Mesendoderm (in vitro differentiated cells): ENCODE data around the gene PPIF.
"Not testable (repeated sequence)": the region's sequence is repeated elsewhere in the genome, so short reads cannot be mapped to it uniquely, and the experiment has no call there.

Experiments
- DNase-seq: peaks from one replicate; pipeline ENCODE4 v3.0.0; 2013
- H2AK5ac ChIP-seq: 2 replicates; pipeline ENCODE4 v1.6.1; 2013; ENCODE audit warnings: low read length, inconsistent platforms
- H2BK120ac ChIP-seq: 2 replicates; pipeline ENCODE4 v1.6.1; 2013; ENCODE audit warnings: low read depth, mild to moderate bottlenecking, low read length, moderate library complexity, mixed read lengths
- H2BK15ac ChIP-seq: replicated peaks from 2 replicates; pipeline ENCODE4 v1.6.1; 2013; ENCODE audit warnings: low read depth, mild to moderate bottlenecking, moderate library complexity
- H2BK5ac ChIP-seq: 2 replicates; pipeline ENCODE4 v1.6.1; 2013; ENCODE audit warnings: low read length, inconsistent platforms
- H3K18ac ChIP-seq: 2 replicates; pipeline ENCODE4 v1.6.1; 2013; ENCODE audit warnings: mild to moderate bottlenecking, low read length, mixed read lengths
- H3K23ac ChIP-seq: one replicate; pipeline ENCODE4 v1.6.1; 2013; ENCODE audit warnings: low read length
- H3K27ac ChIP-seq: 2 replicates; pipeline ENCODE4 v1.5.1; 2013; ENCODE audit warnings: low read depth, mild to moderate bottlenecking, inconsistent platforms, low read length, moderate library complexity
- H3K27me3 ChIP-seq: 2 replicates; pipeline ENCODE4 v1.6.1; 2013; ENCODE audit warnings: low read length, control low read depth, mild to moderate bottlenecking, inconsistent platforms; ENCODE audit not compliant: insufficient read depth, poor library complexity
- H3K36me3 ChIP-seq: 2 replicates; pipeline ENCODE4 v1.6.1; 2013; ENCODE audit warnings: low read length, inconsistent platforms; ENCODE audit not compliant: control insufficient read depth, insufficient read depth
- H3K4ac ChIP-seq: one replicate; pipeline ENCODE4 v1.6.1; 2013; ENCODE audit warnings: low read depth, mild to moderate bottlenecking, low read length, moderate library complexity
- H3K4me1 ChIP-seq: 2 replicates; pipeline ENCODE4 v1.6.1; 2013; ENCODE audit warnings: low read depth, low read length, inconsistent platforms; ENCODE audit not compliant: control insufficient read depth
- H3K4me2 ChIP-seq: 2 replicates; pipeline ENCODE4 v1.6.1; 2013; ENCODE audit warnings: low read length
- H3K4me3 ChIP-seq: 2 replicates; pipeline ENCODE4 v1.5.1; 2013; ENCODE audit warnings: mild to moderate bottlenecking, low read length
- H3K56ac ChIP-seq: one replicate; pipeline ENCODE4 v1.6.1; 2013; ENCODE audit warnings: low read length
- H3K79me1 ChIP-seq: 2 replicates; pipeline ENCODE4 v1.6.1; 2013; ENCODE audit warnings: low read length, inconsistent platforms
- H3K79me2 ChIP-seq: 2 replicates; pipeline ENCODE4 v1.6.1; 2013; ENCODE audit warnings: mild to moderate bottlenecking, low read length; ENCODE audit not compliant: control insufficient read depth, insufficient read depth
- H3K9ac ChIP-seq: 2 replicates; pipeline ENCODE4 v1.6.1; 2013; ENCODE audit warnings: low read length, inconsistent platforms
- H4K5ac ChIP-seq: one replicate; pipeline ENCODE4 v1.6.1; 2013; ENCODE audit warnings: low read length
- H4K8ac ChIP-seq: one replicate; pipeline ENCODE4 v1.6.1; 2013; ENCODE audit warnings: low read depth, mild to moderate bottlenecking, control low read depth, low read length, moderate library complexity
- WGBS: extraction: QIAGEN DNeasy Blood & Tissue Kit; methylation state at CpG from one replicate; pipeline ENCODE4 v1.1.7; 2013; ENCODE audit warnings: low lambda C conversion rate, missing lambda C conversion rate; ENCODE audit not compliant: insufficient coverage; ENCODE audit errors: extremely low coverage; 5-methylcytosine and 5-hydroxymethylcytosine counted together

PPIF gene

DNA sequence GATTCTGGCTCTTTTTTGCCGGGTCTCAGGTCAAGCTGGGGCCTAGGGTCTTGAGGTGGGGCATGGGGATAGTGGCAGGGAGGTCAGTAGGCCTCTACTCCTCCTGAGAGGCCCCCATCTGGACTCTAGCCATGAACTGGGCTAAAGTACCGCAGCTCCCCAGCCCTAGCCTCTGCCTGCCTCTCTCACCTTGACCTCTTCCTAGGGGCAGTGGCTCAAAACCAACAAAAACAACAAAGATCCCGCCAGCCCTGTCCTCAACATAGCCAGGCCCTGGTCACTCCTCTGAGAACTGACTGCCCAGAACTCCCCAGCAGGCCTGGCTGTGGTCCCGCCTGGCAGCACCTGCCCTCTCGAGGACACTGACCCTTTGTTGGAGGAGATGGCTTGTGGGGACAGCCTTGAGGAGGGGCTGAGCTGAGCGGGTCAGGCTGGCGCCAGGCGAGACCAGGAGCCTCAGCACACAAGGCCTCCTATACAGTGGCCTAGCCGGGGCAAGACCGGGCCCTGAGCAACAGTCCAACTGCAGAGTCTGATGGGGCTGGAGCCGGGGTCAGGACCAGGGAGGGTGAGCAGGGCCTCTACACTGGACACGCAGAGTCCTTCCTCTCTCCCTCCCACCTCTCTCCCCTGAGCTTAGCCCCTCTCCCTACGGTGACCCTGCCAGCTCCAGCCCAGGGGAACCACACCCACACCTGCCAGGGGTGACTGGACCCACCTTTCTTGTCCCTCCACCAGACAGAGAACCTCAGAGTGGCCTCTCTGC is 11.6 kb upstream of the PPIF start:
- Histone ChIP-seq H3K56ac (no peak overlapping the region), H3K27me3 (no peaks in the 10 kb centered on the region), H3K4me2 (no peak overlapping the region), H3K4me3 (no peak overlapping the region), H2AK5ac (no peak overlapping the region), H3K18ac (no peak overlapping the region), H3K79me1 (no peaks in the 10 kb centered on the region), H3K4ac (no peak overlapping the region), H4K8ac (no peak overlapping the region), H3K27ac (peak overlapping the region; percentile 39), H2BK15ac (no peak overlapping the region), H2BK120ac (no peak overlapping the region), H3K36me3 (no peaks in the 10 kb centered on the region), H3K23ac (no peak overlapping the region), H2BK5ac (no peak overlapping the region), H3K4me1 (no peaks in the 10 kb centered on the region), H3K9ac (no peak overlapping the region), H3K79me2 (no peaks in the 10 kb centered on the region), H4K5ac (no peak overlapping the region)
- no CpG with 5 or more reads among the region's 13 CpGs for WGBS
- DNase-seq: no peak

DNA sequence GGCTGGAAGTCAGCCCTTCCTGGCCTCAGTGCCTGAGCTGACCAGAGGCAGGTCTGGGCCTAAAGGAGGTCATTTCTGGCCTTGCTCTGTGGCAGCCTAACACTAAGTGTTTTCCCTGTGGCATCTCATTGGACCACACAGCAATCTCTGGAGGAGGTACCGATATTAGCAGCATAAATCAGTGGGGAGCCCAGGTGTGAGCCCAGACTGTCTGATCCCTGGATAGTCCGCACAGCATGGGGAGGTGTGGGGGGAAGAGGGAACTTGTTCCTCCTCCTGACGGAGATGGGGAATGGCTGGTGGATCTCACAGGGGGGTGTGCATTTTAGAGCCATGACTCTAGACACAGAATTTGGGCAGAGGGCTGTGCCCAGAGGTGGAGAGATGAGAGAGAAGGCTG is 11.0 kb upstream of the PPIF start:
- Histone ChIP-seq H4K5ac (no peak overlapping the region), H3K56ac (no peak overlapping the region), H2BK120ac (no peak overlapping the region), H3K4me1 (no peaks in the 10 kb centered on the region), H2BK15ac (no peak overlapping the region), H3K79me2 (no peaks in the 10 kb centered on the region), H2AK5ac (no peak overlapping the region), H2BK5ac (no peak overlapping the region), H3K4me2 (no peak overlapping the region), H3K79me1 (no peaks in the 10 kb centered on the region), H3K18ac (no peak overlapping the region), H3K23ac (no peak overlapping the region), H3K9ac (no peak overlapping the region), H3K27ac (peak overlapping the region; percentile 39), H3K4ac (no peak overlapping the region), H4K8ac (no peak overlapping the region), H3K36me3 (no peaks in the 10 kb centered on the region), H3K4me3 (no peak overlapping the region), H3K27me3 (no peaks in the 10 kb centered on the region)
- no CpG with 5 or more reads among the region's 3 CpGs for WGBS
- no peak for DNase-seq

DNA sequence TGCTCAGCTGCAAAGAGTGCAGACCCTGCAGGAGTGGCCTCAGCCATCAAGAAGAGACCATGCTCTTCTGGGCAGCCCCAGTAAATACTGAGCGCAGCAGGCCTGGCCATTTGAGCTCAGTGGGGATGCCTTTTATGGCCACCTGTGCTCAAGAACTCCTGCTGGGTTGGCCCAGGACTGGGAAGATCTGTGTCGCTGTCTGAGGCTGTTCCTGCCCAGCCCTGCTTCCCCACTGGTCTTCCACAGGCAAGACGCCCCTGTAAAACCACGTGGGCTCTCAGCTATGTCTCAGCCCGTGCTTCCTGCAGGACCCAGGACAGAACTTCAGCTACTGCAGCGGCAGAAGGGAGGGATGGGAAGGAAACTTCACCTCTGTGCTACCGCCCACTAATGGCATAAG is 10.5 kb upstream of the PPIF start:
- Histone ChIP-seq H2AK5ac (no peak overlapping the region), H2BK5ac (no peak overlapping the region), H3K4ac (no peak overlapping the region), H3K4me3 (no peak overlapping the region), H4K5ac (no peak overlapping the region), H3K79me2 (no peaks in the 10 kb centered on the region), H4K8ac (no peak overlapping the region), H3K36me3 (no peaks in the 10 kb centered on the region), H2BK120ac (no peak overlapping the region), H3K4me2 (no peak overlapping the region), H3K27me3 (no peaks in the 10 kb centered on the region), H3K23ac (no peak overlapping the region), H2BK15ac (no peak overlapping the region), H3K27ac (no peak overlapping the region), H3K79me1 (no peaks in the 10 kb centered on the region), H3K56ac (no peak overlapping the region), H3K4me1 (no peaks in the 10 kb centered on the region), H3K9ac (no peak overlapping the region), H3K18ac (no peak overlapping the region)
- DNase-seq: peak; percentile 66
- WGBS: no CpG with 5 or more reads among the region's 7 CpGs

DNA sequence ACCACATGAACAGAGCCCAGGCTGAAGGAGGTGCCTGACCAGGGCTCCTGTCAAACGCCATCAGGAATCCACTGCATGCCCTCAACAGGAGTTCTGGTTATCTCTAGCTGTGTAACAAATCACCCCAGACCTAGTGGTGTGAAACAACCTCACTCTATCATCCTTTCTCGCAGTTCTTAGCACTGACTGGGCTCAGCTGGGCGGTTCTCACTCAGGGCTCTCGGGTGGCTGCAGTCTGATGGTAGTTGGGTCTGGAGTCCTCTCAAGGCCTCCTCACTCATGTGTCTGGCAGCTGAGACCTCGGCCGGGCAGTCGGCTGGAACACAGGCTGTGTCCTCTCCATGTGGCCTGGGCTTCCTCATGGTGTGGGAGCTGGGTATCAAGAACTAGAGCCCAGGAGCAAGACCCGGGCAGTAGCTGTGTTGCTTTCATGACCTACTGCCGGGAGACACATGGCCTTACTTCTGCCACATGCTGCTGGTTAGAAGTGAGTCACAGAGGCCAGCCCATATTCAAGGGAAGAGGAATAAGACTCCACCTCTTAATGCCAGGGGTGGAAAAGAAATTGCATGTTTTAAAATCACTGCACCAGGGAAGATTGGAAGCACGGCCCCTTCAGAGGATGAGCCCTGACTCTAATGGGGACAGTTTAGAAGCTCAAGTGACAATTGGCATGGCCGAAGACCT is 9.3 kb upstream of the PPIF start:
- not testable (repeated sequence) for H4K8ac ChIP-seq, H3K4me2 ChIP-seq, H3K4me3 ChIP-seq, H3K23ac ChIP-seq, H4K5ac ChIP-seq, H2AK5ac ChIP-seq, H3K56ac ChIP-seq, H3K4me1 ChIP-seq, H3K18ac ChIP-seq, H2BK15ac ChIP-seq, H3K4ac ChIP-seq, H3K36me3 ChIP-seq, H3K79me2 ChIP-seq, DNase-seq, H3K79me1 ChIP-seq, H2BK5ac ChIP-seq, H3K27me3 ChIP-seq, H3K27ac ChIP-seq, H2BK120ac ChIP-seq, H3K9ac ChIP-seq
- no CpG with 5 or more reads among the region's 11 CpGs for WGBS

DNA sequence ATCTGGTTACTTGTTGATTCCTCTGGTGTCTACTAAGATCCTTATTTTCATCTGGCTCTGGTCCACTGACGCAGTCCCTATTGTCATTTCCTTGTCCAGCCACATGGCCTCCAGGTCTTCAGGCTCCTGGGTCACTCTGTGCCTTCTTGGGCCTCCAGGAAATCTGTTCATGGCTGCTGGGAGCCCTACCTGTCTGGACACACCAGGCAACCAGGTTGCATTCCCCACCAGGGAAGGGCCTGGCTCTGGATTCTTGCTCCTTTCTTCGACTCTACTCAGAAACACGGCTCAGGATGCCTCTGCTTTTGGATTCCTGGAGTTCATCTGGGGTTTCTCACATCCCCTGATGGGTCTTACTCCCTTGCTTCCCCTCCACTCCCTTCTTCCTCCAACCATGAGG is 8.0 kb upstream of the PPIF start:
- Histone ChIP-seq H2AK5ac (no peak overlapping the region), H2BK120ac (no peak overlapping the region), H3K36me3 (no peaks in the 10 kb centered on the region), H3K4me3 (no peak overlapping the region), H3K27me3 (no peaks in the 10 kb centered on the region), H3K18ac (no peak overlapping the region), H3K4me1 (no peaks in the 10 kb centered on the region), H3K79me1 (no peaks in the 10 kb centered on the region), H3K4me2 (no peak overlapping the region), H3K4ac (no peak overlapping the region), H3K23ac (no peak overlapping the region), H4K8ac (no peak overlapping the region), H2BK15ac (no peak overlapping the region), H4K5ac (no peak overlapping the region), H3K56ac (no peak overlapping the region), H3K9ac (no peak overlapping the region), H3K27ac (no peak overlapping the region), H2BK5ac (no peak overlapping the region), H3K79me2 (no peaks in the 10 kb centered on the region)
- WGBS: no CpG with 5 or more reads among the region's 3 CpGs
- no peak for DNase-seq
